ENCODE measurements around the gene AK2.

AK2 gene

GRCh38 chr1:32969566-32969965 is 67.1 kb downstream of the AK2 start:
- DNase-seq, result no peak

- no peak for DNase-seq
Observed at GRCh38 chr1:32967888-32968568, 68.7 kb downstream of the AK2 start.

GRCh38 chr1:32966900-32967299 is 69.8 kb downstream of the AK2 start:
- no peak for DNase-seq

GRCh38 chr1:32965251-32965747 is 71.4 kb downstream of the AK2 start:
- no peak for DNase-seq

- DNase-seq, result peak; percentile 83
Observed at GRCh38 chr1:32964461-32965250, 72.0 kb downstream of the AK2 start, which contains the start of gene RNF19B. RNF19B (minus strand) TSS chr1:32964809; CDS start chr1:32964685, 124 bp downstream.

- no peak for DNase-seq
Observed at GRCh38 chr1:32963746-32964460, 72.8 kb downstream of the AK2 start.

- DNase-seq, result no peak
Observed at GRCh38 chr1:32962248-32962896, 74.3 kb downstream of the AK2 start.

GRCh38 chr1:32960819-32961355 is 75.8 kb downstream of the AK2 start:
- DNase-seq, result no peak

- DNase-seq, result no peak
Observed at GRCh38 chr1:32960342-32960741, 76.3 kb downstream of the AK2 start.

- DNase-seq, result no peak
Observed at GRCh38 chr1:32958827-32959226, 77.9 kb downstream of the AK2 start.

Data from NCI-H1436 treated with DMSO at 0.1 percent for 48 hours (cell line).